ENCODE measurements around the gene FYB1. TPM values are rescaled to one million over a fixed set of nuclear protein-coding genes. Genes with fewer than 3 reads are reported as not detected.

FYB1 gene
- total RNA-seq, 2 experiments from 2014 or later, result 0.16 TPM; not detected in 1

DNA sequence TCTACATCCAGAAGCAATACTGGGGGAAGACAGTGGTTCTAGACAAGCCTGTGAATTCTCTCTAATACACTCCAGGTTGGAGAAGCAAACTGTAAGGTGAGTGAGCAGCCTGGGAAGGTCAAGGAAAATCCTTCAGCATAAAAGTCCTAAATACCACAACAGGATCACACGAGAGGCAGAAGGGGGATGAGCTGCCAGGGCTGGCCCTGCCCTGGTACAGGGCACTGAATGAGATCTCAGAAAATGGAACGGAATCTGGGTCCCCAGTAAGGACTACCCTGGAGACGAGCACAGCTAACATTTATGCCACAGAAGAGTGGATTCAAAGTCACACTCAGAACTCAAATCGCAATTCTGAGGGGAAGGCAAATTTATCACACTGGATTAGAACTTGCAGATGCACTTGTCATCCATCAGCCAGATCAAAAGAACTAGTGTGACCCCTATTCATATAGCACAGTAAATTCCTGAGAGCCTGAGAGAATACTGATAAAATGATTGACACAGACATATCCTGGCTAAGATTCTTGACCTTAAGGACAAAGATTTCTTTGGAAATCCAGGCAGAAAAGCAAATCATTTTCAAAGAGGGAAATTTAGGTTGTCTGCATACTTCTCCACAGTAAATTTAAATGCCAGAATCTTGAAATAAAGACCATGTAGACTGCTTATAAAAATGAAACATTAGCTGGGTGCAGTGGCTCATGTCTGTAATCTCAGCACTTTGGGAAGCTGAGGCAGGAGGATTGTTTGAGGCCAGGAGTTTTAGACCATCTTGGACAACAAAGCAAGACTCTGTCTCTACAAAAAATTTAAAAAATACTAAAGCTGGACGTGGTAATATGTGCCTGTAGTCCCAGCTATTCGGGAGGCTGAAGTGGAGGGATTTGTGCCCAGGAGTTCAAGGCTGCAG lies 25.6 kb downstream of the FYB1 start:
- Histone ChIP-seq H4K20me1 (ENCODE audit: insufficient read depth, low read length) (no peaks in the 10 kb centered on the region), H3K4me2 (ENCODE audit: low read length) (no peak overlapping the region), H3K79me2 (ENCODE audit: insufficient read depth, low read depth, low read length) (no peaks in the 10 kb centered on the region), H3K4me1 (ENCODE audit: insufficient read depth, low read length, poor library complexity, severe bottlenecking) (no peaks in the 10 kb centered on the region), H3K9me2 (ENCODE audit: insufficient read depth, low read length) (no peaks in the 10 kb centered on the region), H2AFZ (ENCODE audit: low read length) (no peak overlapping the region), H3K4me3 (ENCODE audit: low read depth, low read length, poor library complexity, severe bottlenecking) (no peak overlapping the region), H3K9me3 (ENCODE audit: low read length) (no peaks in the 10 kb centered on the region), H3K27ac (ENCODE audit: low read depth, low read length, poor library complexity, severe bottlenecking) (no peak overlapping the region), H3K36me3 (ENCODE audit: insufficient read depth, low read length) (no peaks in the 10 kb centered on the region)
- ChIA-PET POLR2A (no interaction called here), CTCF (ENCODE audit: unreplicated experiment) (no interaction called here)
- BruUV-seq (replicated peaks), result no TSS peak
- DNase-seq (ENCODE audit: low spot score), result no peak
- TF ChIP-seq CTCF (conservative IDR thresholded peaks at IDR 0.05; ENCODE audit: low read length), result no peak
- TF ChIP-seq EZH2phosphoT487 (IDR thresholded peaks at IDR 0.05; ENCODE audit: borderline replicate concordance, low read depth, low read length), result no peak
- intact Hi-C loops (cut with micrococcal nuclease; ENCODE audit: unreplicated experiment), result no loop called here

DNA sequence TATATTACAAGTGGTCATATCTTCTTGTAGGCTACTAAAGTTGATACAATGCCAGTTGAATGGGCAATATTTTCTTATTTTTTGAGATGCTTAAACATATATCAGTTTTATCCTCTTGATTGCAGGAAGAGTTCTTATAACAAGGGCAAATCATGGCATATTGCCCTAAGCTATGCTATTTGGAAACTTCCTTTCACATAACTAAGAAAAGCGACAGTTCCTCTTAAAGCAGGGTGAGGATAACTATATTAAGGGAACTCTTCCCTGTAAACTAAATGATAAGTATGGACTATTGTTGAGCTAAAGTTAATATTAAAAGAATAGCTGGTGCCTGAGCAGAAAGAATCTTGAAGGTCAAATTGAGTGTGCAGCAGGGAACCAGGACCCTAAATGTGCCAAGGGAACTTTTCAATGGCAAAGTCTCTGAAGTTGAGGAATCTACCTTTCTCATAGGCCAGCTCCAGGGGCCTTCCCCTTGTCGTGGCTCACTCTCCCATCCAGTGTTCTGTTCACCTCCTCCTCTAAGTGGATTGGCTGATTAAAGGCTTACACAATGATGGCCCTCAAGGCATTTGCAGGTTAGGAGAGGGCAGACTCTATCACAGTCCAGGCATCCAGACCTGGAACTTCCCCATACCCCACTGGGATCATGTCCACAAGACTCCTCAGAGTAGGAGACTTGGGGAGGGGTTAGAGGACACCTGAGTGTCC lies 26.8 kb downstream of the FYB1 start:
- Histone ChIP-seq H3K79me2 (ENCODE audit: insufficient read depth, low read depth, low read length) (no peaks in the 10 kb centered on the region), H4K20me1 (ENCODE audit: insufficient read depth, low read length) (no peaks in the 10 kb centered on the region), H3K36me3 (ENCODE audit: insufficient read depth, low read length) (no peaks in the 10 kb centered on the region), H3K9me3 (ENCODE audit: low read length) (no peaks in the 10 kb centered on the region), H3K4me1 (ENCODE audit: insufficient read depth, low read length, poor library complexity, severe bottlenecking) (no peaks in the 10 kb centered on the region), H3K9me2 (ENCODE audit: insufficient read depth, low read length) (no peaks in the 10 kb centered on the region), H3K4me2 (ENCODE audit: low read length) (no peak overlapping the region), H3K27ac (ENCODE audit: low read depth, low read length, poor library complexity, severe bottlenecking) (no peak overlapping the region), H3K4me3 (ENCODE audit: low read depth, low read length, poor library complexity, severe bottlenecking) (no peak overlapping the region), H2AFZ (ENCODE audit: low read length) (no peak overlapping the region)
- intact Hi-C loops (cut with micrococcal nuclease; ENCODE audit: unreplicated experiment), result no loop called here
- DNase-seq (ENCODE audit: low spot score), result no peak
- ChIA-PET CTCF (ENCODE audit: unreplicated experiment) (no interaction called here), POLR2A (no interaction called here)
- TF ChIP-seq EZH2phosphoT487 (IDR thresholded peaks at IDR 0.05; ENCODE audit: borderline replicate concordance, low read depth, low read length) (no peak), CTCF (conservative IDR thresholded peaks at IDR 0.05; ENCODE audit: low read length) (no peak)
- no TSS peak for BruUV-seq (replicated peaks)

DNA sequence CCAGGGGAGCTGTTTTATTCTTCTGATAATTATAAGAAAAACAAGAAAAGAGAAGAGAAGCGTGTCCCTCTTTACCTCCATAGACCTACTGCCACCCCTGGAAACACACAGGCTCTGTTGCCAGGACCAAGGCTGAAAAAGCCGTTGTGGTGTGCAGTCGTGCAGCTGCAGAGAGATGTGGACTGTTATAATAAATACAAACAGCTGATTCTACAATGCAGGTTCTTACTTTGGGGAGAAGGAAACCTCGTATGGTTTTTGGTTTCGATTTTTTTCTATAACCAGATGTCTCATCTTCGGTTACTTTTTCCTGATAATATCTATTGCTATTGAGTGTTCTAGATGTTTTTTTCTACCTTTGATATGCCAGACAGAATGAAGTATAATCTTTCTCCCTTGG lies 28.1 kb downstream of the FYB1 start:
- Histone ChIP-seq H3K27ac (ENCODE audit: low read depth, low read length, poor library complexity, severe bottlenecking) (no peak overlapping the region), H3K4me1 (ENCODE audit: insufficient read depth, low read length, poor library complexity, severe bottlenecking) (no peaks in the 10 kb centered on the region)
- intact Hi-C loops (cut with micrococcal nuclease; ENCODE audit: unreplicated experiment), result no loop called here

More for the DNA sequence above, 28.1 kb downstream of the FYB1 start:
- TF ChIP-seq EZH2phosphoT487 (IDR thresholded peaks at IDR 0.05; ENCODE audit: borderline replicate concordance, low read depth, low read length) (no peak), CTCF (conservative IDR thresholded peaks at IDR 0.05; ENCODE audit: low read length) (no peak)
- Histone ChIP-seq H3K79me2 (ENCODE audit: insufficient read depth, low read depth, low read length) (no peaks in the 10 kb centered on the region), H3K36me3 (ENCODE audit: insufficient read depth, low read length) (no peaks in the 10 kb centered on the region), H2AFZ (ENCODE audit: low read length) (no peak overlapping the region), H3K9me3 (ENCODE audit: low read length) (no peaks in the 10 kb centered on the region), H3K4me2 (ENCODE audit: low read length) (no peak overlapping the region), H3K4me3 (ENCODE audit: low read depth, low read length, poor library complexity, severe bottlenecking) (no peak overlapping the region), H4K20me1 (ENCODE audit: insufficient read depth, low read length) (no peaks in the 10 kb centered on the region), H3K9me2 (ENCODE audit: insufficient read depth, low read length) (no peaks in the 10 kb centered on the region)
- no peak for DNase-seq (ENCODE audit: low spot score)
- POLR2A ChIA-PET, result no interaction called here
- BruUV-seq (replicated peaks), result no TSS peak
- CTCF ChIA-PET (ENCODE audit: unreplicated experiment), result no interaction called here
